Measurements from ENCODE around the gene ALG9. TPM values are rescaled to one million over a fixed set of nuclear protein-coding genes. Genes with fewer than 3 reads are reported as not detected.

ALG9 gene
- total RNA-seq, 2 experiments from 2014 or later = 32.0 to 36.6 TPM

- ATAC-seq = no peak
- ChIA-PET POLR2A (no interaction called here), CTCF (no interaction called here)
These were observed 45.9 kb upstream of the ALG9 start for GRCh38 chr11:111917312-111917711.

GRCh38 chr11:111916768-111917167 is 45.4 kb upstream of the ALG9 start:
- Mint-ChIP-seq H3K4me3 (no peak overlapping the region), H3K4me1 (ENCODE audit: low read depth) (no peaks in the 10 kb centered on the region), H3K9me3 (no peaks in the 10 kb centered on the region), H3K36me3 (ENCODE audit: low read depth) (no peaks in the 10 kb centered on the region), H3K27me3 (peaks cover 31% of the 10 kb centered on the region), H3K27ac (no peak overlapping the region)
- ATAC-seq (no peak), DNase-seq (no peak)
- ChIA-PET POLR2A (no interaction called here), CTCF (no interaction called here)
- intact Hi-C loops (cut with micrococcal nuclease) = no loop called here
- TF ChIP-seq CTCF (IDR thresholded peaks at IDR 0.05) = no peak

More at GRCh38 chr11:111917312-111917711, 45.9 kb upstream of the ALG9 start:
- Mint-ChIP-seq H3K27me3 (peaks cover 27% of the 10 kb centered on the region), H3K9me3 (no peaks in the 10 kb centered on the region), H3K4me3 (no peak overlapping the region), H3K27ac (no peak overlapping the region), H3K4me1 (ENCODE audit: low read depth) (no peaks in the 10 kb centered on the region), H3K36me3 (ENCODE audit: low read depth) (no peaks in the 10 kb centered on the region)
- TF ChIP-seq CTCF (IDR thresholded peaks at IDR 0.05) = no peak
- intact Hi-C loops (cut with micrococcal nuclease) = no loop called here
- DNase-seq = no peak

- Mint-ChIP-seq H3K4me1 (ENCODE audit: low read depth) (no peaks in the 10 kb centered on the region), H3K4me3 (no peak overlapping the region), H3K36me3 (ENCODE audit: low read depth) (no peaks in the 10 kb centered on the region), H3K9me3 (no peaks in the 10 kb centered on the region), H3K27ac (no peak overlapping the region), H3K27me3 (peaks cover 40% of the 10 kb centered on the region)
- ATAC-seq (no peak), DNase-seq (no peak)
- TF ChIP-seq CTCF (IDR thresholded peaks at IDR 0.05) = no peak
- ChIA-PET POLR2A (no interaction called here), CTCF (interaction anchor here (1.0 to 1.3 kb wide), 2 partner anchors 17 to 43 kb away, joined by 3 read pairs; no protein-coding TSS in a partner anchor)
- intact Hi-C loops (cut with micrococcal nuclease) = no loop called here
These were observed 42.6 kb upstream of the ALG9 start for GRCh38 chr11:111913997-111914396.

GRCh38 chr11:111913031-111913861 is 41.9 kb upstream of the ALG9 start:
- ATAC-seq = no peak
- TF ChIP-seq CTCF (IDR thresholded peaks at IDR 0.05) = no peak
- H3K36me3 Mint-ChIP-seq (ENCODE audit: low read depth) = no peaks in the 10 kb centered on the region
- no peaks in the 10 kb centered on the region for H3K9me3 Mint-ChIP-seq
- no peak overlapping the region for H3K27ac Mint-ChIP-seq
- ChIA-PET POLR2A (no interaction called here), CTCF (interaction anchor here (1.3 kb wide), 1 partner anchor 18 kb away, joined by 3 read pairs; no protein-coding TSS in a partner anchor)
- H3K27me3 Mint-ChIP-seq = peaks cover 40% of the 10 kb centered on the region
- no peak overlapping the region for H3K4me3 Mint-ChIP-seq
- intact Hi-C loops (cut with micrococcal nuclease) = no loop called here
- no peaks in the 10 kb centered on the region for H3K4me1 Mint-ChIP-seq (ENCODE audit: low read depth)
- no peak for DNase-seq

GRCh38 chr11:111912535-111912934 is 41.2 kb upstream of the ALG9 start, which contains the start of gene HSPB2:
Gene HSPB2 (plus strand): TSS chr11:111912734. CDS start chr11:111912830, 96 bp downstream.
- intact Hi-C loops (cut with micrococcal nuclease) = no loop called here
- TF ChIP-seq CTCF (IDR thresholded peaks at IDR 0.05) = no peak

More at GRCh38 chr11:111912535-111912934, 41.2 kb upstream of the ALG9 start, which contains the start of gene HSPB2:
- Mint-ChIP-seq H3K4me1 (ENCODE audit: low read depth) (no peaks in the 10 kb centered on the region), H3K9me3 (no peaks in the 10 kb centered on the region), H3K36me3 (ENCODE audit: low read depth) (no peaks in the 10 kb centered on the region), H3K27ac (no peak within 1 kb of the TSS), H3K4me3 (no peak within 1 kb of the TSS), H3K27me3 (peaks cover 40% of the 10 kb centered on the region)
- ChIA-PET POLR2A (no interaction called here), CTCF (no interaction called here)
- DNase-seq (no peak), ATAC-seq (no peak)

Measured in activated CD8-positive, alpha-beta T cell treated with anti-CD3 and anti-CD28 coated beads for 36 hours (primary cell).